Thyroid gland (tissue), 4 donors: ENCODE results near the gene CACNA1I.

Source experiments
- POLR2A ChIP-seq, 2 donors: fragments of 450-650 bp; IDR thresholded peaks; one replicate each; pipeline ENCODE4 v1.6.1; 2017; ENCODE audit warnings: antibody characterized with exemption in 2 of 2, mild to moderate bottlenecking in 2 of 2, moderate library complexity in 1 of 2
- TF ChIP-seq, protein P1 (sequence below), 6 experiments: fragments of 200-600 bp in 3 of 6; fragments of 450-650 bp in 3 of 6; sonication (generic) in 3 of 6; IDR thresholded peaks; one replicate each; pipeline ENCODE4 v1.5.1; 2016 to 2019; ENCODE audit warnings: antibody characterized with exemption in 6 of 6, mild to moderate bottlenecking in 2 of 6, inconsistent platforms in 1 of 6, moderate library complexity in 1 of 6

DNA sequence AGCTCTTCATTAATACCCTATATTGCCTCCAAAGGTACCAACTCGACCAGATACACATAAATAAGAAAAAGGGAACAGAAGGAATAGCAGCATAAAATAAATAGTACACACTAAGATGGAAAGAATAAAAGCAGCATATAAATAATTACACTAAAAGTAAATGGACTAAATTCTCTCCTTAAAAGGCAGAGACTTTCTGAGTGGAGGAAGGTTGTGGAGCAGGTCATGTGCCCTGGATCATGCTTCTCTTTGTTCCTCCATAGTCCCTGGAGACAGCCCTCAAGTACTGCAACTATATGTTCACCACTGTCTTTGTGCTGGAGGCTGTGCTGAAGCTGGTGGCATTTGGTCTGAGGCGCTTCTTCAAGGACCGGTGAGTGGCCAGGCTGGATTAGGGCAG is 101.4 kb downstream of the CACNA1I start:
- TF ChIP-seq, protein P1, sequence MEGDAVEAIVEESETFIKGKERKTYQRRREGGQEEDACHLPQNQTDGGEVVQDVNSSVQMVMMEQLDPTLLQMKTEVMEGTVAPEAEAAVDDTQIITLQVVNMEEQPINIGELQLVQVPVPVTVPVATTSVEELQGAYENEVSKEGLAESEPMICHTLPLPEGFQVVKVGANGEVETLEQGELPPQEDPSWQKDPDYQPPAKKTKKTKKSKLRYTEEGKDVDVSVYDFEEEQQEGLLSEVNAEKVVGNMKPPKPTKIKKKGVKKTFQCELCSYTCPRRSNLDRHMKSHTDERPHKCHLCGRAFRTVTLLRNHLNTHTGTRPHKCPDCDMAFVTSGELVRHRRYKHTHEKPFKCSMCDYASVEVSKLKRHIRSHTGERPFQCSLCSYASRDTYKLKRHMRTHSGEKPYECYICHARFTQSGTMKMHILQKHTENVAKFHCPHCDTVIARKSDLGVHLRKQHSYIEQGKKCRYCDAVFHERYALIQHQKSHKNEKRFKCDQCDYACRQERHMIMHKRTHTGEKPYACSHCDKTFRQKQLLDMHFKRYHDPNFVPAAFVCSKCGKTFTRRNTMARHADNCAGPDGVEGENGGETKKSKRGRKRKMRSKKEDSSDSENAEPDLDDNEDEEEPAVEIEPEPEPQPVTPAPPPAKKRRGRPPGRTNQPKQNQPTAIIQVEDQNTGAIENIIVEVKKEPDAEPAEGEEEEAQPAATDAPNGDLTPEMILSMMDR (IDR thresholded peaks at IDR 0.05), result no peak
- TF ChIP-seq POLR2A (IDR thresholded peaks at IDR 0.05), result no peak
